HEK293 (cell line): ENCODE data around the gene NDUFS7.
A peak's percentile ranks its signal among the peaks of the same experiment; 100 is the strongest.

Experiments
- CTCF ChIA-PET: fragments of 350-600 bp; formaldehyde crosslinking; extraction: SDS; loops from one replicate; lab custom pipeline; 2021; ENCODE audit warnings: antibody characterized with exemption; lab: Yijun Ruan, JAX
- POLR2A ChIA-PET: fragments of 300-600 bp; formaldehyde crosslinking; extraction: SDS; loops from one replicate; lab custom pipeline; 2020; ENCODE audit warnings: antibody characterized with exemption, inconsistent platforms; lab: Yijun Ruan, JAX
- H3K27ac ChIP-seq: fragments of 200-500 bp; sonication (Bioruptor generic); 2 replicates; pipeline ENCODE4 v1.5.1; 2014; ENCODE audit warnings: low read depth, low read length, control low read depth, inconsistent platforms; ENCODE audit errors: extremely low read depth
- H3K36me3 ChIP-seq, 2 experiments: fragments of 200-500 bp in 1 of 2; sonication (Bioruptor generic) in 1 of 2; 1 replicate in 1 of 2; 2 replicates in 1 of 2; pipeline ENCODE4 v1.5.1; 2014 to 2017; ENCODE audit warnings: inconsistent platforms in 2 of 2, low read length in 2 of 2; ENCODE audit not compliant: control insufficient read depth in 2 of 2, insufficient read depth in 1 of 2
- H3K4me1 ChIP-seq: fragments of 200-500 bp; sonication (Bioruptor generic); 2 replicates; pipeline ENCODE4 v1.5.1; 2014; ENCODE audit warnings: mild to moderate bottlenecking, low read length, inconsistent platforms; ENCODE audit not compliant: control insufficient read depth, insufficient read depth
- H3K4me3 ChIP-seq: 2 replicates; pipeline ENCODE4 v1.5.1; 2011; ENCODE audit warnings: low read depth, mild to moderate bottlenecking, control low read depth, low read length, moderate library complexity
- H3K9me3 ChIP-seq: fragments of 200-500 bp; sonication (Bioruptor generic); 2 replicates; pipeline ENCODE4 v1.5.1; 2014; ENCODE audit warnings: low read depth, low read length, inconsistent platforms; ENCODE audit not compliant: control insufficient read depth, insufficient read depth
- AEBP2 ChIP-seq: fragments of 450-650 bp; formaldehyde crosslinking; IDR thresholded peaks from 2 replicates; pipeline ENCODE4 v1.5.1; 2016; ENCODE audit warnings: missing biosample characterization, missing genetic modification characterization, borderline replicate concordance
- BCL11A ChIP-seq: fragments of 450-650 bp; formaldehyde crosslinking; IDR thresholded peaks from 2 replicates; pipeline ENCODE4 v1.5.1; 2016; ENCODE audit warnings: low read depth, missing biosample characterization, missing genetic modification characterization
- GLI2 ChIP-seq: fragments of 450-650 bp; formaldehyde crosslinking; IDR thresholded peaks from 2 replicates; pipeline ENCODE4; 2017; ENCODE audit warnings: missing biosample characterization, missing genetic modification characterization, low read depth, borderline replicate concordance
- GLIS1 ChIP-seq: fragments of 450-650 bp; formaldehyde crosslinking; IDR thresholded peaks from 2 replicates; pipeline ENCODE4 v1.5.1; 2016; ENCODE audit warnings: missing biosample characterization, missing genetic modification characterization
- KLF8 ChIP-seq: fragments of 450-650 bp; formaldehyde crosslinking; IDR thresholded peaks from 2 replicates; pipeline ENCODE4 v1.5.1; 2016; ENCODE audit warnings: missing biosample characterization, missing genetic modification characterization
- KLF9 ChIP-seq: fragments of 450-650 bp; formaldehyde crosslinking; IDR thresholded peaks from 2 replicates; pipeline ENCODE4 v1.5.1; 2016; ENCODE audit warnings: missing biosample characterization, missing genetic modification characterization, low read depth
- PATZ1 ChIP-seq: fragments of 450-650 bp; formaldehyde crosslinking; IDR thresholded peaks from 2 replicates; pipeline ENCODE4 v1.5.1; 2016; ENCODE audit warnings: missing biosample characterization, missing genetic modification characterization
- SP2 ChIP-seq: fragments of 450-650 bp; formaldehyde crosslinking; IDR thresholded peaks from 2 replicates; pipeline ENCODE4 v1.5.1; 2016; ENCODE audit warnings: missing biosample characterization, missing genetic modification characterization
- SP3 ChIP-seq: fragments of 450-650 bp; formaldehyde crosslinking; IDR thresholded peaks from 2 replicates; pipeline ENCODE4 v1.5.1; 2016; ENCODE audit warnings: missing biosample characterization, missing genetic modification characterization
- ZBTB7A ChIP-seq: fragments of 450-650 bp; formaldehyde crosslinking; IDR thresholded peaks from 2 replicates; pipeline ENCODE4 v1.5.1; 2016; ENCODE audit warnings: low read depth, missing biosample characterization, missing genetic modification characterization
- ZFHX2 ChIP-seq: fragments of 450-650 bp; formaldehyde crosslinking; conservative IDR thresholded peaks from 2 replicates; pipeline ENCODE4 v1.5.1; 2016; ENCODE audit warnings: missing biosample characterization, missing genetic modification characterization
- ZIC2 ChIP-seq: fragments of 450-650 bp; formaldehyde crosslinking; IDR thresholded peaks from 2 replicates; pipeline ENCODE4 v1.5.1; 2016; ENCODE audit warnings: missing biosample characterization, missing genetic modification characterization
- ZNF112 ChIP-seq: fragments of 450-650 bp; formaldehyde crosslinking; IDR thresholded peaks from 2 replicates; pipeline ENCODE4 v1.5.0; 2017; ENCODE audit warnings: missing biosample characterization, missing genetic modification characterization
- ZNF335 ChIP-seq: fragments of 450-650 bp; formaldehyde crosslinking; conservative IDR thresholded peaks from 2 replicates; pipeline ENCODE4 v1.5.1; 2016; ENCODE audit warnings: missing biosample characterization, missing genetic modification characterization
- ZNF350 ChIP-seq: fragments of 450-650 bp; formaldehyde crosslinking; IDR thresholded peaks from 2 replicates; pipeline ENCODE4 v1.5.0; 2017; ENCODE audit warnings: missing biosample characterization, mild to moderate bottlenecking, missing genetic modification characterization
- ZNF404 ChIP-seq: fragments of 450-650 bp; formaldehyde crosslinking; IDR thresholded peaks from 2 replicates; pipeline ENCODE4 v1.5.1; 2017; ENCODE audit warnings: missing biosample characterization, missing genetic modification characterization
- ZNF449 ChIP-seq: fragments of 450-650 bp; formaldehyde crosslinking; IDR thresholded peaks from 2 replicates; pipeline ENCODE4 v1.5.1; 2017; ENCODE audit warnings: missing biosample characterization, mild to moderate bottlenecking, missing genetic modification characterization, moderate library complexity
- ZNF488 ChIP-seq: fragments of 450-650 bp; formaldehyde crosslinking; IDR thresholded peaks from 2 replicates; pipeline ENCODE4 v1.5.1; 2016; ENCODE audit warnings: missing biosample characterization, missing genetic modification characterization
- ZNF529 ChIP-seq: fragments of 450-650 bp; formaldehyde crosslinking; IDR thresholded peaks from 2 replicates; pipeline ENCODE4 v1.5.1; 2017; ENCODE audit warnings: missing genetic modification characterization, missing biosample characterization; ENCODE audit not compliant: insufficient replicate concordance
- ZNF610 ChIP-seq: fragments of 450-650 bp; formaldehyde crosslinking; IDR thresholded peaks from 2 replicates; pipeline ENCODE4 v1.5.1; 2016; ENCODE audit warnings: missing biosample characterization, missing genetic modification characterization, borderline replicate concordance
- ZNF664 ChIP-seq: fragments of 450-650 bp; formaldehyde crosslinking; IDR thresholded peaks from 2 replicates; pipeline ENCODE4 v1.5.1; 2016; ENCODE audit warnings: missing biosample characterization, missing genetic modification characterization
- ZNF677 ChIP-seq: fragments of 450-650 bp; IDR thresholded peaks from 2 replicates; pipeline ENCODE4 v1.5.0; 2018; ENCODE audit warnings: missing biosample characterization, mild to moderate bottlenecking, missing genetic modification characterization, moderate library complexity

NDUFS7 gene

GRCh38 chr19:1406774-1407527 lies 23.2 kb downstream of the NDUFS7 start (continued):
- TF ChIP-seq ZNF449, result peak; percentile 44; the same call in 1 of the 2 replicates
- TF ChIP-seq BCL11A (tag by site-specific recombination), result no peak
- peak; percentile 88 for TF ChIP-seq SP2
- peak; percentile 92 for TF ChIP-seq ZFHX2 (tag by site-specific recombination)
- peak; percentile 52; the same call in 1 of the 2 replicates for TF ChIP-seq KLF9 (tag by site-specific recombination)
- TF ChIP-seq ZNF677 (tag by site-specific recombination), result peak; percentile 49; the same call in 1 of the 2 replicates

GRCh38 chr19:1407528-1408299 lies 24.0 kb downstream of the NDUFS7 start, which contains the start of gene DAZAP1:
Gene DAZAP1, plus strand, starts transcription at chr19:1407586. Its CDS starts 188 bp downstream, at chr19:1407774.
- ChIA-PET POLR2A (interaction anchor here (1.3 kb wide), 1 partner anchor 138 kb away, joined by 5 read pairs; the partner anchor contains the start of gene CIRBP), CTCF (no interaction called here)
- peaks cover 9% of the 10 kb centered on the region for H3K4me1 ChIP-seq

GRCh38 chr19:1408300-1409203 lies 24.8 kb downstream of the NDUFS7 start:
- Histone ChIP-seq H3K4me1 (peaks cover 9% of the 10 kb centered on the region), H3K36me3 (peaks cover 0 to 48% of the 10 kb centered on the region in 2 experiments; a peak in 2 of 3 replicates), H3K27ac (peak overlapping the region; percentile 98), H3K4me3 (peak overlapping the region; percentile 85), H3K9me3 (no peaks in the 10 kb centered on the region)
- ChIA-PET CTCF (no interaction called here), POLR2A (interaction anchor here (0.7 to 1.4 kb wide), 6 partner anchors 12 to 425 kb away, joined by 3 to 5 read pairs (median 4); partner anchors contain the start of gene CIRBP)
- TF ChIP-seq ZNF112 (no peak), ZNF404 (no peak), ZNF610 (no peak), PATZ1 (tag by site-specific recombination) (peak; percentile 76), ZNF350 (tag by site-specific recombination) (no peak), KLF8 (tag by site-specific recombination) (0 out of 2 replicates have a peak, but pooled peaks have one; percentile 24), SP2 (peak; percentile 84), ZBTB7A (tag by site-specific recombination) (no peak; the same call in 1 of the 2 replicates), GLI2 (no peak), ZNF529 (tag by site-specific recombination) (no peak)

More at GRCh38 chr19:1407528-1408299, 24.0 kb downstream of the NDUFS7 start, which contains the start of gene DAZAP1:
- Histone ChIP-seq H3K36me3 (peaks cover 0 to 40% of the 10 kb centered on the region in 2 experiments; a peak in 1 of 3 replicates), H3K9me3 (no peaks in the 10 kb centered on the region), H3K27ac (peak within 1 kb of the TSS; percentile 98), H3K4me3 (peak within 1 kb of the TSS; percentile 85)
- TF ChIP-seq SP3 (no peak), ZNF335 (tag by site-specific recombination) (0 out of 2 replicates have a peak, but pooled peaks have one; percentile 19), ZIC2 (tag by site-specific recombination) (peak; percentile 73; the same call in 1 of the 2 replicates), AEBP2 (no peak), ZNF664 (tag by site-specific recombination) (no peak), ZNF488 (no peak), GLIS1 (tag by site-specific recombination) (peak; percentile 79), KLF8 (tag by site-specific recombination) (no peak)
